HEK293T (cell line): ENCODE data around the gene SUN2.

Source experiments
- ARNT ChIP-seq: fragments of 450-650 bp; IDR thresholded peaks from 2 replicates; pipeline ENCODE4 v1.6.1; 2017; ENCODE audit warnings: mild to moderate bottlenecking
- BHLHE40 ChIP-seq: fragments of 450-650 bp; IDR thresholded peaks from 2 replicates; pipeline ENCODE4 v1.6.1; 2016; ENCODE audit warnings: mild to moderate bottlenecking, moderate library complexity, borderline replicate concordance
- ELF4 ChIP-seq: fragments of 450-650 bp; IDR thresholded peaks from 2 replicates; pipeline ENCODE4 v1.6.1; 2017; ENCODE audit warnings: antibody characterized with exemption
- FOXA1 ChIP-seq: fragments of 450-650 bp; IDR thresholded peaks from 2 replicates; pipeline ENCODE4 v1.6.1; 2016; ENCODE audit warnings: mild to moderate bottlenecking
- HDGF ChIP-seq: fragments of 450-650 bp; IDR thresholded peaks from 2 replicates; pipeline ENCODE4 v1.6.1; 2017; ENCODE audit warnings: antibody characterized with exemption, borderline replicate concordance
- SP1 ChIP-seq: fragments of 450-650 bp; IDR thresholded peaks from 2 replicates; pipeline ENCODE4 v1.6.1; 2017
- SUZ12 ChIP-seq: fragments of 450-650 bp; IDR thresholded peaks from 2 replicates; pipeline ENCODE4 v1.6.1; 2016; ENCODE audit warnings: mild to moderate bottlenecking
- ZNF384 ChIP-seq: fragments of 450-650 bp; IDR thresholded peaks from 2 replicates; pipeline ENCODE4 v1.6.1; 2016
- TF ChIP-seq, protein P1 (sequence below): fragments of 450-650 bp; IDR thresholded peaks from 2 replicates; pipeline ENCODE4 v1.6.1; 2016

DNA sequence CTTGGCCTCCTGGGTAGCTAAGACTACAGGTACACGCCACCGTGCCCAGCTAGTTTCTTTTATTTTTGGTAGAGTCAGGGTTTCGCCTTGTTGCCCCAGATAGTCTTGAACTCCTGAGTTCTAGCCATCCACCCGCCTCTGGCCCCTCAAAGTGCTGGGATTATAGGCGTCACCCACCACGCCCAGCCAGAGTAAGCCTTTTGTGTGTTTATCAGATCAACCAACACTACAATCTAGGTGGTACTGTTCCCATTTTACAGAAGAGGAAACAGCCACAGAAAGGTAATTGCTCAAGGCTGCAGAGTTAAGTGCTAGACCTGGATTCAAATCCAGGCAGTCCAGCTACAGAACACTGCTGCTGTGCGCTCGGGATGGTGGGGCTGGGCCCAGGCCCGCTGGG lies 70.9 kb downstream of the SUN2 start:
- TF ChIP-seq BHLHE40, result no peak
- TF ChIP-seq ARNT, result no peak
- TF ChIP-seq ZNF384, result no peak
- no peak for TF ChIP-seq HDGF
- TF ChIP-seq FOXA1, result no peak
- TF ChIP-seq SP1, result no peak
- no peak for TF ChIP-seq SUZ12
- no peak for TF ChIP-seq ELF4
- TF ChIP-seq, protein P1, sequence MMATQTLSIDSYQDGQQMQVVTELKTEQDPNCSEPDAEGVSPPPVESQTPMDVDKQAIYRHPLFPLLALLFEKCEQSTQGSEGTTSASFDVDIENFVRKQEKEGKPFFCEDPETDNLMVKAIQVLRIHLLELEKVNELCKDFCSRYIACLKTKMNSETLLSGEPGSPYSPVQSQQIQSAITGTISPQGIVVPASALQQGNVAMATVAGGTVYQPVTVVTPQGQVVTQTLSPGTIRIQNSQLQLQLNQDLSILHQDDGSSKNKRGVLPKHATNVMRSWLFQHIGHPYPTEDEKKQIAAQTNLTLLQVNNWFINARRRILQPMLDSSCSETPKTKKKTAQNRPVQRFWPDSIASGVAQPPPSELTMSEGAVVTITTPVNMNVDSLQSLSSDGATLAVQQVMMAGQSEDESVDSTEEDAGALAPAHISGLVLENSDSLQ, result no peak
